ENCODE data around the gene DDA1. TPM values are rescaled to one million over a fixed set of nuclear protein-coding genes. Genes with fewer than 3 reads are reported as not detected.

DDA1 gene
- total and polyA plus RNA-seq, 10 of the 15 experiments (the other 5 are each of a cell fraction or from before 2014, with no cell fraction given) = 0.76 to 71.0 (median 39.4) TPM

DNA sequence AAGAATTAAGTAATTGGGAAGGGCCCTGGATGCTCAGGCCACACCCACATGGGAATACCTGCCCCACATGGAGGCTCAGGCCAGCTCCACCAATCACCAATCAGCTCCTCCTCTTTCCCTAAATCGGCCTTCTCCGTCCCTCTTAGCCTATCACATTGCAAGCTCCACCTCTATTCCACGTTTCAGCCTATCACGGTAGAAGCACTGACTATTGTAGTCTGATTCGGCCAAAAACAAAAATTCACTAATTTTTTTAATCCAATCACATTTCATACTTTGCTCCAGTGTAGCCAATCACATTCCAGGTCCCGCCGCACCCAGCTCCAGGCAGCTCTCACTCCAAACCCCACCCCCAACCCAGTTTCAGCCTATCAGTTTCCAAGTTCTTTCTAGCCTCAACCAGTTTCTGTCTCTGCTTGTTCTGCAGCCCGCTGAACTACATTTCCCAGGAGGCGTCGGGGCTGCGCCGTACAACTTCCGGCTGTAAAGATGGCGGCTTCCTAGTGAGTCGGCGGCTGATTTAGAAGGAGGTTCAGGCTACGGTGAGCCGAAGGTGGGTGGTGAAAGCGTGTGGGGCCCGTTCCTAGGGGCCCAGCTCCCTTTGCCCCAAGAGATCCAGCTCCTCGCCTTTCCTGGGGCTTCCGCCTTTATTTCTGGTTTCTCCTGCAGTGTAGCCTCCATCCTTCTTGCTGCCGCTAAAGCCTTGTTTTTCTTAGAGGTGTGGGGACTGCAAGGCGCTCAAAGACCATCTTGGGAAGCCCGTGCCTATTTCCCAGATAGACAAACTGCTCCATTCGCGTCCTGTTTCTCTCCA is 42.2 kb upstream of the DDA1 start, which contains the start of gene BABAM1 (continued):
- TF ChIP-seq MEF2A (IDR thresholded peaks at IDR 0.05; ENCODE audit: insufficient read depth, low read depth, low read length) (no peak), E2F8 (IDR thresholded peaks at IDR 0.05; ENCODE audit: low read depth, partially characterized antibody) (no peak), NRF1 (conservative IDR thresholded peaks at IDR 0.05; ENCODE audit: low read depth, low read length) (no peak), BRCA1 (IDR thresholded peaks at IDR 0.05; ENCODE audit: low read depth, low read length) (no peak), HDAC6 (IDR thresholded peaks at IDR 0.05; ENCODE audit: unreplicated experiment) (no peak), POLR2AphosphoS2 (IDR thresholded peaks at IDR 0.05; ENCODE audit: low read depth, low read length) (peak; percentile 62; the same call in 1 of the 2 replicates), MXI1 (IDR thresholded peaks at IDR 0.05; ENCODE audit: low read depth, low read length) (no peak; the same call in none of the 2 replicates), CREM (IDR thresholded peaks at IDR 0.05; ENCODE audit: low read depth) (peak; percentile 93), KDM1A (IDR thresholded peaks at IDR 0.05; ENCODE audit: borderline replicate concordance) (no peak), NBN (IDR thresholded peaks at IDR 0.05) (peak; percentile 21; the same call in 1 of the 2 replicates), MEF2B (IDR thresholded peaks at IDR 0.05; ENCODE audit: partially characterized antibody, poor library complexity, severe bottlenecking) (no peak), SIX5 (IDR thresholded peaks at IDR 0.05; ENCODE audit: low read depth, low read length, severe bottlenecking) (peak; percentile 95), SREBF2 (IDR thresholded peaks at IDR 0.05; ENCODE audit: low read length) (no peak), SREBF1 (IDR thresholded peaks at IDR 0.05; ENCODE audit: low read length) (peak; percentile 53), ZSCAN29 (IDR thresholded peaks at IDR 0.05) (no peak)
- TF ChIP-seq, protein P1, sequence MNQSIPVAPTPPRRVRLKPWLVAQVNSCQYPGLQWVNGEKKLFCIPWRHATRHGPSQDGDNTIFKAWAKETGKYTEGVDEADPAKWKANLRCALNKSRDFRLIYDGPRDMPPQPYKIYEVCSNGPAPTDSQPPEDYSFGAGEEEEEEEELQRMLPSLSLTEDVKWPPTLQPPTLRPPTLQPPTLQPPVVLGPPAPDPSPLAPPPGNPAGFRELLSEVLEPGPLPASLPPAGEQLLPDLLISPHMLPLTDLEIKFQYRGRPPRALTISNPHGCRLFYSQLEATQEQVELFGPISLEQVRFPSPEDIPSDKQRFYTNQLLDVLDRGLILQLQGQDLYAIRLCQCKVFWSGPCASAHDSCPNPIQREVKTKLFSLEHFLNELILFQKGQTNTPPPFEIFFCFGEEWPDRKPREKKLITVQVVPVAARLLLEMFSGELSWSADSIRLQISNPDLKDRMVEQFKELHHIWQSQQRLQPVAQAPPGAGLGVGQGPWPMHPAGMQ (IDR thresholded peaks at IDR 0.05; ENCODE audit: borderline replicate concordance) = no peak
- TF ChIP-seq, protein P2, sequence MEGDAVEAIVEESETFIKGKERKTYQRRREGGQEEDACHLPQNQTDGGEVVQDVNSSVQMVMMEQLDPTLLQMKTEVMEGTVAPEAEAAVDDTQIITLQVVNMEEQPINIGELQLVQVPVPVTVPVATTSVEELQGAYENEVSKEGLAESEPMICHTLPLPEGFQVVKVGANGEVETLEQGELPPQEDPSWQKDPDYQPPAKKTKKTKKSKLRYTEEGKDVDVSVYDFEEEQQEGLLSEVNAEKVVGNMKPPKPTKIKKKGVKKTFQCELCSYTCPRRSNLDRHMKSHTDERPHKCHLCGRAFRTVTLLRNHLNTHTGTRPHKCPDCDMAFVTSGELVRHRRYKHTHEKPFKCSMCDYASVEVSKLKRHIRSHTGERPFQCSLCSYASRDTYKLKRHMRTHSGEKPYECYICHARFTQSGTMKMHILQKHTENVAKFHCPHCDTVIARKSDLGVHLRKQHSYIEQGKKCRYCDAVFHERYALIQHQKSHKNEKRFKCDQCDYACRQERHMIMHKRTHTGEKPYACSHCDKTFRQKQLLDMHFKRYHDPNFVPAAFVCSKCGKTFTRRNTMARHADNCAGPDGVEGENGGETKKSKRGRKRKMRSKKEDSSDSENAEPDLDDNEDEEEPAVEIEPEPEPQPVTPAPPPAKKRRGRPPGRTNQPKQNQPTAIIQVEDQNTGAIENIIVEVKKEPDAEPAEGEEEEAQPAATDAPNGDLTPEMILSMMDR (IDR thresholded peaks at IDR 0.05 in 2 of 3, conservative IDR thresholded peaks at IDR 0.05 in 1 of 3; ENCODE audit: control insufficient read depth in 2 of 3, extremely low read depth in 1 of 3, insufficient read depth in 1 of 3, low read depth in 3 of 3, low read length in 3 of 3) = no peak
- TF ChIP-seq, protein P3, sequence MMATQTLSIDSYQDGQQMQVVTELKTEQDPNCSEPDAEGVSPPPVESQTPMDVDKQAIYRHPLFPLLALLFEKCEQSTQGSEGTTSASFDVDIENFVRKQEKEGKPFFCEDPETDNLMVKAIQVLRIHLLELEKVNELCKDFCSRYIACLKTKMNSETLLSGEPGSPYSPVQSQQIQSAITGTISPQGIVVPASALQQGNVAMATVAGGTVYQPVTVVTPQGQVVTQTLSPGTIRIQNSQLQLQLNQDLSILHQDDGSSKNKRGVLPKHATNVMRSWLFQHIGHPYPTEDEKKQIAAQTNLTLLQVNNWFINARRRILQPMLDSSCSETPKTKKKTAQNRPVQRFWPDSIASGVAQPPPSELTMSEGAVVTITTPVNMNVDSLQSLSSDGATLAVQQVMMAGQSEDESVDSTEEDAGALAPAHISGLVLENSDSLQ (IDR thresholded peaks at IDR 0.05) = peak; percentile 76; the same call in 1 of the 2 replicates

Measured in GM12878 (cell line).